GM21423 (cell line): ENCODE measurements around the gene ZNF397.

Experiments used
- ATAC-seq: cut with Tn5 transposase; IDR thresholded peaks from one replicate; pipeline ENCODE4 v1.9.1; 2021; ENCODE audit warnings: mild to moderate bottlenecking, moderate library complexity; ENCODE audit not compliant: unreplicated experiment

ZNF397 gene

GRCh38 chr18:35290094-35290735 lies 49.4 kb downstream of the ZNF397 start, which contains the start of gene ZSCAN30:
ZSCAN30 (minus strand) TSS chr18:35290229; CDS start chr18:35264352, 25,877 bp downstream.
- ATAC-seq: peak; percentile 89

GRCh38 chr18:35291166-35291565 lies 50.3 kb downstream of the ZNF397 start:
- no peak for ATAC-seq

- no peak for ATAC-seq
Measured at GRCh38 chr18:35296060-35296459, 55.2 kb downstream of the ZNF397 start.

GRCh38 chr18:35303610-35304009 lies 62.8 kb downstream of the ZNF397 start:
- no peak for ATAC-seq

GRCh38 chr18:35306588-35307250 lies 65.9 kb downstream of the ZNF397 start:
- no peak for ATAC-seq
